IMR-90 (cell line): ENCODE measurements around the gene TRHDE. TPM values are rescaled to one million over a fixed set of nuclear protein-coding genes. Genes with fewer than 3 reads are reported as not detected.
A peak's percentile ranks its signal among the peaks of the same experiment; 100 is the strongest.

Source experiments
- ATAC-seq: fragments of 200-7000 bp; cut with Tn5 transposase; 2 replicates; pipeline ENCODE4 v1.9.1; 2020; ENCODE audit warnings: low read depth, mild to moderate bottlenecking, moderate library complexity
- BruUV-seq: library from RNA; stranded (reverse); fragments of 400-500 nt; replicated peaks from 2 replicates; lab custom pipeline; 2021; lab: Mats Ljungman, UMichigan
- CTCF ChIA-PET: fragments of 300-600 bp; formaldehyde crosslinking; extraction: SDS; loops from one replicate; lab custom pipeline; 2021; ENCODE audit warnings: antibody characterized with exemption; lab: Yijun Ruan, JAX
- POLR2A ChIA-PET: fragments of 300-600 bp; sonication (Branson Sonifier 250); formaldehyde crosslinking; loops from one replicate; lab custom pipeline; 2022; ENCODE audit warnings: antibody characterized with exemption; ENCODE audit not compliant: unreplicated experiment; lab: Charles Lee
- DNase-seq: peaks from one replicate; pipeline ENCODE4 v3.0.0; 2013
- H2AFZ ChIP-seq: replicated peaks from 2 replicates; pipeline ENCODE3; 2013; ENCODE audit warnings: low read length, mild to moderate bottlenecking; ENCODE audit not compliant: poor library complexity
- H2AK5ac ChIP-seq: 2 replicates; pipeline ENCODE4 v1.6.1; 2013; ENCODE audit warnings: low read depth, low read length, inconsistent platforms
- H2AK9ac ChIP-seq: replicated peaks from 2 replicates; pipeline ENCODE3; 2013; ENCODE audit warnings: mild to moderate bottlenecking, low read depth, low read length, moderate library complexity; ENCODE audit not compliant: poor library complexity
- H2BK120ac ChIP-seq: 2 replicates; pipeline ENCODE4 v1.6.1; 2013; ENCODE audit warnings: low read depth, low read length, inconsistent platforms
- H2BK15ac ChIP-seq: 3 replicates; pipeline ENCODE4 v1.6.1; 2013; ENCODE audit warnings: low read depth, low read length, inconsistent platforms
- H2BK20ac ChIP-seq: 2 replicates; pipeline ENCODE4 v1.6.1; 2013; ENCODE audit warnings: low read depth, mild to moderate bottlenecking, inconsistent platforms, low read length, moderate library complexity
- H2BK5ac ChIP-seq: 2 replicates; pipeline ENCODE4 v1.6.1; 2013; ENCODE audit warnings: mild to moderate bottlenecking, low read depth, low read length, inconsistent platforms; ENCODE audit not compliant: poor library complexity, severe bottlenecking
- H3K14ac ChIP-seq: replicated peaks from 2 replicates; pipeline ENCODE4 v1.6.1; 2013; ENCODE audit warnings: low read depth, low read length, inconsistent platforms
- H3K18ac ChIP-seq: 2 replicates; pipeline ENCODE4 v1.6.1; 2013; ENCODE audit warnings: low read depth, low read length, control low read depth
- H3K23ac ChIP-seq: 2 replicates; pipeline ENCODE4 v1.6.1; 2013; ENCODE audit warnings: low read depth, low read length, inconsistent platforms
- H3K27ac ChIP-seq: 2 replicates; pipeline ENCODE4 v1.5.1; 2013; ENCODE audit warnings: mild to moderate bottlenecking, control low read depth, low read length; ENCODE audit not compliant: insufficient read depth
- H3K27me3 ChIP-seq: 2 replicates; pipeline ENCODE4 v1.6.1; 2013; ENCODE audit warnings: low read length; ENCODE audit not compliant: control insufficient read depth, insufficient read depth
- H3K36me3 ChIP-seq: 2 replicates; pipeline ENCODE4 v1.6.1; 2013; ENCODE audit warnings: low read length, mixed read lengths; ENCODE audit not compliant: control insufficient read depth, insufficient read depth
- H3K4ac ChIP-seq: 2 replicates; pipeline ENCODE4 v1.6.1; 2013; ENCODE audit warnings: low read depth, low read length, inconsistent platforms
- H3K4me1 ChIP-seq: 2 replicates; pipeline ENCODE4 v1.6.1; 2013; ENCODE audit warnings: low read length, mixed read lengths; ENCODE audit not compliant: control insufficient read depth, insufficient read depth
- H3K4me2 ChIP-seq: 2 replicates; pipeline ENCODE4 v1.6.1; 2013; ENCODE audit warnings: low read depth, mild to moderate bottlenecking, control low read depth, low read length, moderate library complexity
- H3K4me3 ChIP-seq: 2 replicates; pipeline ENCODE4 v1.5.1; 2013; ENCODE audit warnings: low read depth, mild to moderate bottlenecking, control low read depth, low read length, moderate library complexity; ENCODE audit not compliant: insufficient read depth
- H3K56ac ChIP-seq: 2 replicates; pipeline ENCODE4 v1.6.1; 2013; ENCODE audit warnings: low read length, inconsistent platforms; ENCODE audit not compliant: insufficient read depth; ENCODE audit errors: extremely low read depth
- H3K79me1 ChIP-seq, 2 experiments: 2 replicates each; pipeline ENCODE4 v1.6.1; 2013; ENCODE audit warnings: low read length in 2 of 2, inconsistent platforms in 1 of 2, low read depth in 1 of 2
- H3K9ac ChIP-seq: 2 replicates; pipeline ENCODE4 v1.6.1; 2013; ENCODE audit warnings: low read depth, low read length, control low read depth
- H3K9me1 ChIP-seq: 2 replicates; pipeline ENCODE4 v1.6.1; 2013; ENCODE audit warnings: low read length, inconsistent platforms; ENCODE audit not compliant: insufficient read depth
- H3K9me3 ChIP-seq: 2 replicates; pipeline ENCODE4 v1.6.1; 2013; ENCODE audit warnings: low read length; ENCODE audit not compliant: control insufficient read depth, insufficient read depth
- H4K20me1 ChIP-seq: 2 replicates; pipeline ENCODE4 v1.6.1; 2013; ENCODE audit warnings: low read length, inconsistent platforms; ENCODE audit not compliant: insufficient read depth
- H4K5ac ChIP-seq: 2 replicates; pipeline ENCODE4 v1.6.1; 2013; ENCODE audit warnings: mild to moderate bottlenecking, low read depth, low read length, control low read depth
- H4K8ac ChIP-seq, 2 experiments: 2 replicates each; pipeline ENCODE4 v1.6.1; 2013; ENCODE audit warnings: low read depth in 2 of 2, low read length in 2 of 2, control low read depth in 1 of 2, inconsistent platforms in 1 of 2
- H4K91ac ChIP-seq: 2 replicates; pipeline ENCODE4 v1.6.1; 2013; ENCODE audit warnings: low read depth, low read length, inconsistent platforms; ENCODE audit not compliant: insufficient read depth
- BHLHE40 ChIP-seq: fragments of 150-350 bp; IDR thresholded peaks from 2 replicates; pipeline ENCODE4 v1.6.1; 2016; ENCODE audit warnings: mild to moderate bottlenecking, low read depth, low read length
- CHD1 ChIP-seq: IDR thresholded peaks from 2 replicates; pipeline ENCODE4 v1.6.1; 2012; ENCODE audit warnings: low read depth, low read length, improper control_type of control experiment
- FOS ChIP-seq: fragments of 150-350 bp; IDR thresholded peaks from 2 replicates; pipeline ENCODE4 v1.6.1; 2016; ENCODE audit warnings: low read depth, low read length
- MAFK ChIP-seq: IDR thresholded peaks from 2 replicates; pipeline ENCODE4 v1.6.1; 2012; ENCODE audit warnings: low read depth, low read length, improper control_type of control experiment
- MAZ ChIP-seq: IDR thresholded peaks from 2 replicates; pipeline ENCODE4 v1.6.1; 2012; ENCODE audit warnings: low read depth, mild to moderate bottlenecking, low read length, improper control_type of control experiment, moderate library complexity, borderline replicate concordance
- MXI1 ChIP-seq: IDR thresholded peaks from 2 replicates; pipeline ENCODE4 v1.6.1; 2012; ENCODE audit warnings: low read depth, mild to moderate bottlenecking, low read length, moderate library complexity, borderline replicate concordance
- POLR2A ChIP-seq: IDR thresholded peaks from 2 replicates; pipeline ENCODE4 v1.6.1; 2012; ENCODE audit warnings: mild to moderate bottlenecking, low read depth, low read length
- SMC3 ChIP-seq: fragments of 150-350 bp; IDR thresholded peaks from 2 replicates; pipeline ENCODE4 v1.6.1; 2016; ENCODE audit warnings: low read depth, mild to moderate bottlenecking, antibody characterized with exemption, low read length, moderate library complexity
- WGBS, 2 experiments: methylation state at CpG; one replicate each; pipeline versions ENCODE4 v1.1.5 to v1.1.7; 2013; ENCODE audit warnings: missing lambda C conversion rate in 2 of 2; ENCODE audit not compliant: insufficient read length in 1 of 2; ENCODE audit errors: extremely low coverage in 2 of 2; 5-methylcytosine and 5-hydroxymethylcytosine counted together
- dilution Hi-C: fragments of 300-500 bp; cut with HindIII; formaldehyde crosslinking; loops from one replicate; pipeline ENCODE4 v1.14.3; 2018; ENCODE audit warnings: low sequenced_read_pairs; ENCODE audit not compliant: unreplicated experiment
- in situ Hi-C: fragments of 300-500 bp; cut with MboI; formaldehyde crosslinking; loops from 3 replicates; pipeline ENCODE4 v1.14.3; 2019; ENCODE audit warnings: low sequenced_read_pairs, inconsistent platforms, mixed read lengths
- intact Hi-C: fragments of 100-400 bp; cut with micrococcal nuclease; formaldehyde crosslinking; loops from 2 replicates; pipeline ENCODE4 v1.10.0; 2022
- polyA plus RNA-seq, 3 experiments: library from polyadenylated mRNA; depleted of rRNA; stranded (reverse); fragments of >200 nt; gene quantifications; 2 replicates each; pipeline ENCODE4 v1.2.3, GENCODE V29; 2012; ENCODE audit warnings: low replicate concordance in 1 of 3
- total RNA-seq: library from RNA; depleted of rRNA; stranded (reverse); fragments of >200 nt; gene quantifications from 2 replicates; pipeline ENCODE4 v1.2.3, GENCODE V29; 2012
- TF ChIP-seq, protein P1 (sequence below): fragments of 150-350 bp; IDR thresholded peaks from 2 replicates; pipeline ENCODE4 v1.6.1; 2017; ENCODE audit warnings: mild to moderate bottlenecking, antibody characterized with exemption, low read length, low read depth
- TF ChIP-seq, protein P2 (sequence below): conservative IDR thresholded peaks from 2 replicates; pipeline ENCODE4 v1.5.1; 2012; ENCODE audit warnings: mild to moderate bottlenecking, low read depth, low read length, improper control_type of control experiment

TRHDE gene
- total and polyA plus RNA-seq, 2 of the 4 experiments (the other 2 are of a cell fraction), result 33.7 to 65.1 TPM

- no peak overlapping the region for H2AK9ac ChIP-seq
- DNase-seq, result no peak
- H2BK20ac ChIP-seq, result no peak overlapping the region
- intact Hi-C loops, result no loop called here
- dilution Hi-C loops, result no loop called here
- no peak overlapping the region for H3K4ac ChIP-seq
- H2BK5ac ChIP-seq, result no peak overlapping the region
- no peaks in the 10 kb centered on the region; the same call in 1 of the 2 replicates for H4K20me1 ChIP-seq
- no peak overlapping the region for H3K18ac ChIP-seq
- no peak overlapping the region for H2BK120ac ChIP-seq
- no peaks in the 10 kb centered on the region for H3K4me1 ChIP-seq
- in situ Hi-C loops, result loop anchor here (25.0 kb wide), 1 partner anchor 600 kb away; the partner anchor contains the start of genes THAP2 and ZFC3H1
- 0 out of 2 replicates have a peak overlapping the region, but pooled peaks have one; percentile 60 for H3K23ac ChIP-seq
- H2BK15ac ChIP-seq, result no peak overlapping the region
- no peak overlapping the region for H2AK5ac ChIP-seq
- TF ChIP-seq BHLHE40, result no peak
- TF ChIP-seq FOS, result no peak
- no peak for TF ChIP-seq MAZ
- no peak for TF ChIP-seq CHD1
- TF ChIP-seq MXI1, result no peak
- TF ChIP-seq MAFK, result no peak
- TF ChIP-seq SMC3, result no peak
- no peak for TF ChIP-seq POLR2A
- TF ChIP-seq, protein P1, sequence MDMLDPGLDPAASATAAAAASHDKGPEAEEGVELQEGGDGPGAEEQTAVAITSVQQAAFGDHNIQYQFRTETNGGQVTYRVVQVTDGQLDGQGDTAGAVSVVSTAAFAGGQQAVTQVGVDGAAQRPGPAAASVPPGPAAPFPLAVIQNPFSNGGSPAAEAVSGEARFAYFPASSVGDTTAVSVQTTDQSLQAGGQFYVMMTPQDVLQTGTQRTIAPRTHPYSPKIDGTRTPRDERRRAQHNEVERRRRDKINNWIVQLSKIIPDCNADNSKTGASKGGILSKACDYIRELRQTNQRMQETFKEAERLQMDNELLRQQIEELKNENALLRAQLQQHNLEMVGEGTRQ, result no peak
- TF ChIP-seq, protein P2, sequence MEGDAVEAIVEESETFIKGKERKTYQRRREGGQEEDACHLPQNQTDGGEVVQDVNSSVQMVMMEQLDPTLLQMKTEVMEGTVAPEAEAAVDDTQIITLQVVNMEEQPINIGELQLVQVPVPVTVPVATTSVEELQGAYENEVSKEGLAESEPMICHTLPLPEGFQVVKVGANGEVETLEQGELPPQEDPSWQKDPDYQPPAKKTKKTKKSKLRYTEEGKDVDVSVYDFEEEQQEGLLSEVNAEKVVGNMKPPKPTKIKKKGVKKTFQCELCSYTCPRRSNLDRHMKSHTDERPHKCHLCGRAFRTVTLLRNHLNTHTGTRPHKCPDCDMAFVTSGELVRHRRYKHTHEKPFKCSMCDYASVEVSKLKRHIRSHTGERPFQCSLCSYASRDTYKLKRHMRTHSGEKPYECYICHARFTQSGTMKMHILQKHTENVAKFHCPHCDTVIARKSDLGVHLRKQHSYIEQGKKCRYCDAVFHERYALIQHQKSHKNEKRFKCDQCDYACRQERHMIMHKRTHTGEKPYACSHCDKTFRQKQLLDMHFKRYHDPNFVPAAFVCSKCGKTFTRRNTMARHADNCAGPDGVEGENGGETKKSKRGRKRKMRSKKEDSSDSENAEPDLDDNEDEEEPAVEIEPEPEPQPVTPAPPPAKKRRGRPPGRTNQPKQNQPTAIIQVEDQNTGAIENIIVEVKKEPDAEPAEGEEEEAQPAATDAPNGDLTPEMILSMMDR, result no peak
- no CpG with 5 or more reads among the region's 2 CpGs for WGBS, 2 experiments
- H4K5ac ChIP-seq, result peak overlapping the region; percentile 12; the same call in 1 of the 2 replicates
- POLR2A ChIA-PET, result no interaction called here
- CTCF ChIA-PET, result interaction anchor here (1.7 kb wide), 1 partner anchor 245 kb away, joined by 3 read pairs; no protein-coding TSS in a partner anchor
- H3K56ac ChIP-seq, result no peak overlapping the region
- no peak overlapping the region for H2AFZ ChIP-seq
- H3K36me3 ChIP-seq, result peaks cover 8% of the 10 kb centered on the region
- no peak overlapping the region for H3K27ac ChIP-seq
- H3K79me1 ChIP-seq, result peaks cover 6 to 26% of the 10 kb centered on the region in 2 experiments; a peak in 3 of 4 replicates
- BruUV-seq, result no TSS peak
- no peak overlapping the region for H4K8ac ChIP-seq
- H3K14ac ChIP-seq, result no peak overlapping the region
- no peak overlapping the region for H4K91ac ChIP-seq
- H3K9me3 ChIP-seq, result no peaks in the 10 kb centered on the region
- ATAC-seq, result no peak
- H3K9ac ChIP-seq, result no peak overlapping the region
- 0 out of 2 replicates have a peak, but pooled peaks cover 3% of the 10 kb centered on the region for H3K9me1 ChIP-seq
- no peak overlapping the region for H3K4me2 ChIP-seq
- no peak overlapping the region for H3K4me3 ChIP-seq
- no peaks in the 10 kb centered on the region for H3K27me3 ChIP-seq
Measured at GRCh38 chr12:72261885-72262284, 10.3 kb upstream of the TRHDE start.
